HL-60 (cell line): Measurements from ENCODE around the gene PSMG3.

Experiments used
- CTCF ChIP-seq: IDR thresholded peaks from one replicate; pipeline ENCODE4 v1.5.1; 2011; ENCODE audit warnings: low read length, control low read depth, inconsistent platforms; ENCODE audit not compliant: insufficient read depth
- SPI1 ChIP-seq: IDR thresholded peaks from 2 replicates; pipeline ENCODE4 v1.6.1; 2012; ENCODE audit warnings: low read depth, mild to moderate bottlenecking, borderline replicate concordance

GRCh38 chr7:1543826-1544177 lies 26.0 kb downstream of the PSMG3 start:
- no peak for TF ChIP-seq CTCF
- no peak for TF ChIP-seq SPI1
